SU-DHL-6 (cell line): ENCODE results near the gene SLC39A5.

Experiments
- EZH2phosphoT487 ChIP-seq: fragments of 200-600 bp; sonication (generic), shearing (Covaris generic); conservative IDR thresholded peaks from 2 replicates; pipeline ENCODE4 v1.6.1; 2018; ENCODE audit warnings: mild to moderate bottlenecking, antibody characterized with exemption, low read length, moderate library complexity, mixed read lengths
- TF ChIP-seq, protein P1 (sequence below): fragments of 200-600 bp; sonication (generic); IDR thresholded peaks from one replicate; pipeline ENCODE4 v1.5.1; 2017; ENCODE audit warnings: antibody characterized with exemption, mild to moderate bottlenecking, low read length, moderate library complexity; ENCODE audit not compliant: insufficient read depth, poor library complexity, severe bottlenecking

- TF ChIP-seq, protein P1, sequence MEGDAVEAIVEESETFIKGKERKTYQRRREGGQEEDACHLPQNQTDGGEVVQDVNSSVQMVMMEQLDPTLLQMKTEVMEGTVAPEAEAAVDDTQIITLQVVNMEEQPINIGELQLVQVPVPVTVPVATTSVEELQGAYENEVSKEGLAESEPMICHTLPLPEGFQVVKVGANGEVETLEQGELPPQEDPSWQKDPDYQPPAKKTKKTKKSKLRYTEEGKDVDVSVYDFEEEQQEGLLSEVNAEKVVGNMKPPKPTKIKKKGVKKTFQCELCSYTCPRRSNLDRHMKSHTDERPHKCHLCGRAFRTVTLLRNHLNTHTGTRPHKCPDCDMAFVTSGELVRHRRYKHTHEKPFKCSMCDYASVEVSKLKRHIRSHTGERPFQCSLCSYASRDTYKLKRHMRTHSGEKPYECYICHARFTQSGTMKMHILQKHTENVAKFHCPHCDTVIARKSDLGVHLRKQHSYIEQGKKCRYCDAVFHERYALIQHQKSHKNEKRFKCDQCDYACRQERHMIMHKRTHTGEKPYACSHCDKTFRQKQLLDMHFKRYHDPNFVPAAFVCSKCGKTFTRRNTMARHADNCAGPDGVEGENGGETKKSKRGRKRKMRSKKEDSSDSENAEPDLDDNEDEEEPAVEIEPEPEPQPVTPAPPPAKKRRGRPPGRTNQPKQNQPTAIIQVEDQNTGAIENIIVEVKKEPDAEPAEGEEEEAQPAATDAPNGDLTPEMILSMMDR = no peak
- no peak for TF ChIP-seq EZH2phosphoT487
Measured at GRCh38 chr12:56219840-56220239, 10.0 kb upstream of the SLC39A5 start.
